ENCODE measurements around the gene ZNF775.

Gene ZNF775

GRCh38 chr7:150377635-150378034, 1.5 kb upstream of the ZNF775 start:
- DNase-seq (ENCODE audit: extremely low read depth, insufficient read length) = no peak
- no peak for TF ChIP-seq CTCF (IDR thresholded peaks at IDR 0.05; ENCODE audit: insufficient read depth, low read length, poor library complexity, severe bottlenecking)
- peaks cover 17% of the 10 kb centered on the region for H3K36me3 ChIP-seq (ENCODE audit: control insufficient read depth, insufficient read depth, low read length)
- no peaks in the 10 kb centered on the region for H3K27me3 ChIP-seq (replicated peaks; ENCODE audit: control insufficient read depth, insufficient read depth, low read length)
- no peak overlapping the region; the same call in 1 of the 2 replicates for H3K4me3 ChIP-seq (replicated peaks; ENCODE audit: low read depth, low read length)

GRCh38 chr7:150378115-150378852, 846 bp upstream of the ZNF775 start:
- DNase-seq (ENCODE audit: extremely low read depth, insufficient read length) = peak; percentile 64
- peak; percentile 14 for TF ChIP-seq CTCF (IDR thresholded peaks at IDR 0.05; ENCODE audit: insufficient read depth, low read length, poor library complexity, severe bottlenecking)
- H3K27me3 ChIP-seq (replicated peaks; ENCODE audit: control insufficient read depth, insufficient read depth, low read length) = no peaks in the 10 kb centered on the region
- peak overlapping the region; percentile 83 for H3K4me3 ChIP-seq (replicated peaks; ENCODE audit: low read depth, low read length)
- peaks cover 10% of the 10 kb centered on the region for H3K36me3 ChIP-seq (ENCODE audit: control insufficient read depth, insufficient read depth, low read length)

- Histone ChIP-seq H3K4me3 (replicated peaks; ENCODE audit: low read depth, low read length) (peak overlapping the region; percentile 86), H3K36me3 (ENCODE audit: control insufficient read depth, insufficient read depth, low read length) (peaks cover 1% of the 10 kb centered on the region), H3K27me3 (replicated peaks; ENCODE audit: control insufficient read depth, insufficient read depth, low read length) (no peaks in the 10 kb centered on the region)
- peak; percentile 54 for DNase-seq (ENCODE audit: extremely low read depth, insufficient read length)
- no peak for TF ChIP-seq CTCF (IDR thresholded peaks at IDR 0.05; ENCODE audit: insufficient read depth, low read length, poor library complexity, severe bottlenecking)
These were observed 580 bp downstream of the ZNF775 start for GRCh38 chr7:150379441-150380379.

GRCh38 chr7:150380463-150380862, 1.3 kb downstream of the ZNF775 start:
- no peak for TF ChIP-seq CTCF (IDR thresholded peaks at IDR 0.05; ENCODE audit: insufficient read depth, low read length, poor library complexity, severe bottlenecking)
- peaks cover 2% of the 10 kb centered on the region for H3K36me3 ChIP-seq (ENCODE audit: control insufficient read depth, insufficient read depth, low read length)
- H3K4me3 ChIP-seq (replicated peaks; ENCODE audit: low read depth, low read length) = peak overlapping the region; percentile 86
- H3K27me3 ChIP-seq (replicated peaks; ENCODE audit: control insufficient read depth, insufficient read depth, low read length) = no peaks in the 10 kb centered on the region
- peak; percentile 53 for DNase-seq (ENCODE audit: extremely low read depth, insufficient read length)

GRCh38 chr7:150381096-150381495, 2.0 kb downstream of the ZNF775 start:
- Histone ChIP-seq H3K27me3 (replicated peaks; ENCODE audit: control insufficient read depth, insufficient read depth, low read length) (no peaks in the 10 kb centered on the region), H3K4me3 (replicated peaks; ENCODE audit: low read depth, low read length) (peak overlapping the region; percentile 86), H3K36me3 (ENCODE audit: control insufficient read depth, insufficient read depth, low read length) (peaks cover 2% of the 10 kb centered on the region)
- DNase-seq (ENCODE audit: extremely low read depth, insufficient read length) = no peak
- TF ChIP-seq CTCF (IDR thresholded peaks at IDR 0.05; ENCODE audit: insufficient read depth, low read length, poor library complexity, severe bottlenecking) = no peak

All from GM06990 (cell line).